ENCODE results near the gene DOCK1.
"Not testable (repeated sequence)": the region's sequence is repeated elsewhere in the genome, so short reads cannot be mapped to it uniquely, and the experiment has no call there.

DOCK1 gene

GRCh38 chr10:126910798-126911197 lies 5.6 kb downstream of the DOCK1 start:
- DNase-seq (ENCODE audit: low spot score): no peak
- TF ChIP-seq, protein P1, sequence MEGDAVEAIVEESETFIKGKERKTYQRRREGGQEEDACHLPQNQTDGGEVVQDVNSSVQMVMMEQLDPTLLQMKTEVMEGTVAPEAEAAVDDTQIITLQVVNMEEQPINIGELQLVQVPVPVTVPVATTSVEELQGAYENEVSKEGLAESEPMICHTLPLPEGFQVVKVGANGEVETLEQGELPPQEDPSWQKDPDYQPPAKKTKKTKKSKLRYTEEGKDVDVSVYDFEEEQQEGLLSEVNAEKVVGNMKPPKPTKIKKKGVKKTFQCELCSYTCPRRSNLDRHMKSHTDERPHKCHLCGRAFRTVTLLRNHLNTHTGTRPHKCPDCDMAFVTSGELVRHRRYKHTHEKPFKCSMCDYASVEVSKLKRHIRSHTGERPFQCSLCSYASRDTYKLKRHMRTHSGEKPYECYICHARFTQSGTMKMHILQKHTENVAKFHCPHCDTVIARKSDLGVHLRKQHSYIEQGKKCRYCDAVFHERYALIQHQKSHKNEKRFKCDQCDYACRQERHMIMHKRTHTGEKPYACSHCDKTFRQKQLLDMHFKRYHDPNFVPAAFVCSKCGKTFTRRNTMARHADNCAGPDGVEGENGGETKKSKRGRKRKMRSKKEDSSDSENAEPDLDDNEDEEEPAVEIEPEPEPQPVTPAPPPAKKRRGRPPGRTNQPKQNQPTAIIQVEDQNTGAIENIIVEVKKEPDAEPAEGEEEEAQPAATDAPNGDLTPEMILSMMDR (IDR thresholded peaks at IDR 0.05; ENCODE audit: extremely low read depth, missing control alignments): no peak

DNA sequence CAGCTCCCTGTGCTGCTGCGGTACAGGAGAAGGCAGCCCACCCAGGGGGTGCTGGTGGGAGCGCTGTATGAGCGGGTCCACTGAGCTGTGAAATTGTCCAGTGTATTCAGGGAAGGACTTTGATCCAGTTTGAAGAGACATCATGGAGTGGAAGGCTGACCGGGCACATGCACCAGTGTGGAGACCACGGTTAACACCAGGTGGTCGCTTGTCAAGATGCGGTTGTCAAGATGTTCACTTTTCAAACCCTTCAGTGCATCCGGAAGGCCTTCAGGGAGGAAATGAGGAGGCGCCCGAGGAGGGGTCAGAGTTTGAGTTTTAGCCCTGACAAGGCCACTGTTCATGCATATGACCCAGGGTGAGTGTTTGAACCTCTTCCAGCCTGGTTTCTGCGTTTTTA lies 6.1 kb downstream of the DOCK1 start:
- TF ChIP-seq, protein P1 (IDR thresholded peaks at IDR 0.05; ENCODE audit: extremely low read depth, missing control alignments): no peak
- no peak for DNase-seq (ENCODE audit: low spot score)

DNA sequence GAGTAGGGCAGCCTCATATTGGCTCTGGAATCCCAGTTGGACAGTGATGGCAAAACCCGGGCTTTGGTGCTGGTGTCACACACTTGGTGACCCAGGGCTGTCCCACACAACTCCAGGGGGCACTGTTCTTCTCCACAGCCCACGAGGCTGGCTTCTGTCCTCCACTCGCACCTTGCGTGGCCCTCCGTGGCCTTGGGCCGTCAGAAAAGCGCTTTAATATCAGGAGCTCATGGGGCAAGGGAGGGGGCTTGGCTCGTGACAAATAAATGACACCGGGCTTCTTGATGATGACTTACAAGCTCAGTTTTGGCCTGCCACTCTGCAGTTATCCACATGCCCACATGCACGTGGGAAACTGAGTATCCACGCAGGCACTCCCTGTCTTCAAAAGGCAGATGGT lies 8.1 kb downstream of the DOCK1 start:
- TF ChIP-seq, protein P1 (IDR thresholded peaks at IDR 0.05; ENCODE audit: extremely low read depth, missing control alignments): no peak
- no peak for DNase-seq (ENCODE audit: low spot score)

- no peak for DNase-seq (ENCODE audit: low spot score)
- TF ChIP-seq, protein P1 (IDR thresholded peaks at IDR 0.05; ENCODE audit: extremely low read depth, missing control alignments): no peak
Observed at GRCh38 chr10:126914561-126914960, 9.3 kb downstream of the DOCK1 start.

GRCh38 chr10:126916952-126917351 lies 11.7 kb downstream of the DOCK1 start:
- not testable (repeated sequence) for DNase-seq (ENCODE audit: low spot score)

DNA sequence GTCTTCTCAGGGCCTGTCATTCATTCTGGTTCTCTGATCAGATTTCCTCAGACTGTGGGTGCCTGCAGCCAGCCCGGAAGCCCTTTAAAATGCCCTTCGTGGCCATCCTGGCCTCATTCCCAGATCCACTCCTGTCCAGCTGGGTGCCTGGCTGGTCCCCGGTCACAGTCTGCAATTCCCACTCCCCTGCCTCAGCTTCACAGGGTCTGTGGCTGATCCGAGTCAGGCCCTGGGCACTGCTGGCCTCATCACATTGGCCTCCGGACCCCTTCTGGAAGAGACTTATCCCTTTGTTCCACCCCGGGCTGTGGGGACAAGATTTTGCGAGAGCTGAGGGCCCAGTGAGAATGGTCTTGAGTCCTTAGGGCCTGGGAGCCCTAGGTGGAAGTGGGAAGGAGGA lies 12.1 kb downstream of the DOCK1 start:
- TF ChIP-seq, protein P1 (IDR thresholded peaks at IDR 0.05; ENCODE audit: extremely low read depth, missing control alignments): no peak
- DNase-seq (ENCODE audit: low spot score): no peak

DNA sequence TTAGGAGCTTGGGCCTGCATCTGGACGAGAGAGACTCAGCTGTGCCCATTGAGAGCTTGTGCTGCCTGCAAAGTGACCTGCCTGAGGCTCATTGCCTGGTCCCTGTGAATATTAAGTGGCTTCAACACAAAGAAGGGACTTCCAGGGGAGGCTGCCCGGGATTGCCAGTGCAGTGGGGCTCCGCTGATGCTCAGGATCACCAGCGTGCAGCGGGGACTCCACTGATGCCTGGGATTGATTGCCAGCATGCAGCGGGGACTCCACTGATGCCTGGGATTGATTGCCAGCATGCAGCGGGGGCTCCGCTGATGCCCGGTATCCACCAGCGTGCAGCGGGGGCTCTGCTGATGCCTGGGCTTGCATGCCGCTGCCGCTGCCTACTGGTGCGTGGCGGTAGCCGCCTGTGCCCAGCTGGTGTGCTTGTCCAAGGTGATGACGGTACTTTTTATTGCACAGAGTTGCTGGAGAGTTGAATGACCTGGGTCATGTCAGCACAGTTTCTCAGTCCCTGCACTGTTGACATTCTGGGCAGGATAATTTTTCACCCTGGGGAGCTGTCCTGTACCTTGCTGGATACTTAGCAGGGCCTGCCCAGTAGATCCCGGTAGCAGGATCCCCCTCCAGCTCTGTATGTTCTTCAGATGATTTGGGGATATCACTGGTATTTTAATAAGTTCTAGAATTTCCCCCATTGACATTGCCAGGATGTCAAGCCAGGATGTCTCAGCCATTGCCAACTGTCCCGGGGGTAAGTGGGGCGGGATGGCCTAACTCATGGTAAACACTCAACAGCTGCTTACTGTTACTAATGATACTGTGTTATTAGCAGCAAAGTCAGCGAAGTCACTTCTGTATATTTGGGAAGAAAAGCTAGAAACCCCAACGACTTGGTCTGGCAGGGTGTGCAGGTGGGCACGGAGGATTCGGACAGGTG lies 13.0 kb downstream of the DOCK1 start:
- DNase-seq (ENCODE audit: low spot score): no peak

More for the DNA sequence above, 13.0 kb downstream of the DOCK1 start:
- TF ChIP-seq, protein P1 (IDR thresholded peaks at IDR 0.05; ENCODE audit: extremely low read depth, missing control alignments): no peak
